Amniotic stem cell (primary cell): ENCODE measurements around the gene RANBP10.
"Not testable (repeated sequence)": the region's sequence is repeated elsewhere in the genome, so short reads cannot be mapped to it uniquely, and the experiment has no call there.

Source experiments
- DNase-seq: peaks from one replicate; lab custom pipeline; 2025; lab: John Stamatoyannopoulos, UW

RANBP10 gene

DNA sequence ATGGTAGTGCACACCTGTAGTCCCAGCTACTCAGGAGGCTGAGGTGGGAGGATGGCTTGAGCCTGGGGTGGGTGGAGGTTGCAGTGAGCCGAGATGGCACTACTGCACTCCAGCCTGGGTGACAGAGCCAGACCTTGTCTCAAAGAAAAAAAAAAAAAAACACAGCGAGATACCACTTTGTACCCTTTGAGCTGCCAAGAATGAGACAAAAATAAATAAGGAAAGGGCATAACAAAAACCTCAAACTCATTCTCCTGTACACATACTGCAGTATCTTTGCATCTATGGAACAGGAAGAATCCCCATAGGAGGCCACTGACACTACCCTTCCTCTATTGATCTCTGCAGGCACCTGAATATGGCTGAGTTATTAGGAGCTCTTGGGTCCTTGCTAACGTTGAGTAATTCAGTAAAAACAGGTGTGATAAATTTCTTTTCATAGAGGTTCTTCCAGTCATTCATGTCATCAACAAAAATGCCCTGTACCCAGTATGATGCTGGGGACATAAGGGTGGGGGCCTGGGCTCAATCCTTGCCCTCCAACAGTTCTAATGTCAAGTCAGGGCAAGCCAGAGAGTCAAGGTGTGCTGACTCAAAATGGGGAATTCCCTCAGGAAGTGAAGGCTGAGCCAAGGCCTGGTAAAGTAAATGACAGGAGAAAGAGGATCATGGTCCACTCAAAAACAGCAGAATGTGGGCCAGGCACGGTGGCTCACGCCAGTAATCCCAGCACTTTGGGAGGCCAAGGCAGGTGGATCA is 26.9 kb downstream of the RANBP10 start:
- DNase-seq: no peak

DNA sequence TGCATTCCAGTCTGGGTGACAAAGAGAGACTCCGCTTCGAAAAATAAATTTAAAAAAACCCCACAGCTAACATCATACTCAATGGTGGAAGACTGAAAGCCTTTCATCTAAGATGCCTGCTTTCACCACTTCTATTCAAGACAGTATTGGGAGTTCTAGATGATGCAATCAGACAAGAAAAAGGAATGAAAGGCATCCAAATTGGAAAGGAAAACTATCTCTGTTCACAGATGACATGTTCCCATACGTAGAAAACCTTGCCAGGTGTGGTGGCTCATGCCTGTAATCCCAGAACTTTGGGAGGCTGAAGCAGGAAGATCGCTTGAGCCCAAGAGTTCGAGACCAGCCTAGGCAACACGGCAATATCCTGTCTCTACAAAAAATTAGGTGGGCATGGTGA is 31.1 kb downstream of the RANBP10 start:
- no peak for DNase-seq

DNA sequence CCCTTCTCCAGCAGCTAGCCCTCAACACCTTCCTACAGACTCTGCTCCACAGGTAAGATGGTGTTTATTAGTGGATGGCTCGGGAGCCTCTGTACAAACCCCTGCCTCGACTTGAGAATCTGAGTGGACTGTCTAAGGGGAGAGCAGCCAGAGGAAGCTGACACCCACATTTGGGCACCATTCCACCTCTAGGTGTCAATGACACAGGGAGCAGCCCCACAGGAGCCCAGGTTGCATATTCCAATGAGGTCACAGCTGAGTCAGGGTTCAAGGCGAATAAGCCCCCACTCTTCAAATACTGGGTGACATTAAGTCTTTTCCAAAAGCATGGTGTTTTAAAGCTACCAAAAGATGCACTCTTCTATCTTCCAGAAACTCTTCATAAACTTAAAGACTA is 31.9 kb downstream of the RANBP10 start:
- no peak for DNase-seq

DNA sequence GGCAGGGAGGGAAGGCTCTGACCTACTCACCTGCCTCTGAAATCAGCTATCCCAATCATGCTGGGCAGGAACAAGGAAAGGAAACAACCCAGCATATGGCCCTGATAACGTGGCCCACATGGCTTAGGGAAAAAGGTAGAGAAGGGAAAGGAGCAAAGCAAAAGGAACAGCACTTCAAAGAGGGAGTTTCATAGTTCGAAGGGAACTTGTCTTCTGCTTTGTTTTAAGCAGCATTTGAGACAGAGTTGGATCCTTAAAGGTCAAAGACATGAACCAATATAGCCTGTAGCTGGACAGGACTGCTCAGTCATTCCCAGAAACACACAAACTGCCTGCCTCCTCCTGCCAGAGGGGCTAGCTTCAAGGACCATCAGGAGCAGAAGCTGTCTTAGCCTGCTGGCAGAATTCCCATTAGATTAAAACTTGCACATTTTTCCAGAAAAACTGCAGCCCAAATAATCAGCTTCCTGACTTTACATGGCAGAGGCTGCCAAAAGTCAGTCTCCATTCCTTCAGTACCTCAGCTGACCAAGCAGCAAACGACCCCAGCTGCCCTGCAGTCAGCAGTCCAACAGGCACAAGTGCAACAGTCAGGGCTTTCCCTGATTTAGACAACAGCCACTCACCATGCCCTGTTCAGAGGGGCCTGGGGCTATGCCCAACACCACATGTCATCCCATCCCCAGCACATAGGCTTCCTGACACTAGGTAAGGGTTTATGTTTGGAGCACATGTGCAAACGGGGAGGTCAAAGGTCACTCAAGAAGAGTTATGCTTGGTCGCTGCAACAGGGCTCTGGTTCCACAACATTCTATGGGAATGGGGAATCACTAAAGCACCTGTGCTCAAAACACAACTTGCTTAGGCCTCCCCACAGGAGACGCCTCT is 32.5 kb downstream of the RANBP10 start:
- no peak for DNase-seq

DNA sequence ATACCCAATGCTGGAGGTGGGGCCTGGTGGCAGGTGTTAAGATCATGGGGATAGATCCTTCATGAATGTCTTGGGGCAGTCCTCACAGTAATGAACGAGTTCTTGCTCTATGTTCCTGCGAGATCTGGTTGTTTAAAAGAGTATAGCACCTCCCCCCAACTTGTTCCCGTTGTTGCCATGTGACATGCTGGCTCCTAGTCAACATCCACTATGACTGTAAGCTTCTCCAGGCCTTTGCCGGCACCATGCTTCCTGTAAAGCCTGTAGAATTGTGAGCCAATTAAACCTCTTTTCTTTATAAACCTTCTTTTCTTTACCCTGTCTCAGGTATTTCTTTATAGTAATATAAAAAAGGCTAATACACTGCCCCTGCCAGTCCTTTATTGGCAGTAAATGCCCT is 33.3 kb downstream of the RANBP10 start:
- no peak for DNase-seq

DNA sequence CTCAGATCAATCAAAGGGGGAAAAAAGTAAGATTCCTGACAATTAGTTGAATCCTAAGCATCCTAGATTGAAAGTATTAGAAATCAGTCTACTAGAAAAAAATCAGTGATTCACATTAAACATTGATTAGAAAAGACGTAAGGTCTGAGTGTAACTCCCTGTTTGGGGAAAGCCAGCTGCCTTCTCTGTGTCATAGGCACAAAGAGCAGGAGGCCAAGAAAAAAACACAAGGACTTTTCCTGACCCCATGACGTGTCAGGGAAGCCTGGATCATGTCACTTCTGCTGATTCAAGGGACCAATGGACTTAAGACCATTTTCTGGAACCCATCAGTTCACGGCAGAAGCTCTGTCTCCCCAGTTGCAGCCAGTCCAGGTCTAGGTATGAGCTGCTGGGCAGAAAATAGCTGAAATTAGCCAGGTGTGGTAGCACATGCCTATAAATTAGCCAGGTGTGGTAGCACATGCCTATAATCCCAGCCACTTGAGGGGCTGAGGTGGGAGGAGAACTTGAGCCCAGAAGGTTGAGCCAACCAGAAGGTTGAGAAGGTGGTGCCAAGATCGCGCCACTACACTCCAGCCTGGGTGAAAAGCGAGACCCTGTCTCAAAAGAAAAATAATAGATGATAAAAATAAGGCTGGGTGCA is 35.9 kb downstream of the RANBP10 start:
- no peak for DNase-seq

DNA sequence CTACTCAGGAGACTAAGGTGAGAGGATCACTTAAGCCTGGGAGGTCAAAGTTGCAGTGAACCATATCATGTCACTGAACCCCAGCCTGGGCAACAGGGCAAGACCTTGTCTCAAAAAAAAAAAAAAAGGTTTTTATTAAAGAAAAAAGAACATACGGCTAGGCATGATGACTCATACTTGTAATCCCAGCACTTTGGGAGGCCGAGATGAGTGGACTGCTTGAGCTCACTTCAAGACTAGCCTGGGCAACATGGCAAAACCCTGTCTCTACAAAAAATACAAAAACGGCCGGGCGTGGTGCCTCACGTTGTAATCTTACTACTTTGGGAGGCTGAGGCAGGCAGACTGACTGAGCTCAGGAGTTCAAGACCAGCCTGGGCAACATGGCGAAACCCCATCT is 38.4 kb downstream of the RANBP10 start:
- DNase-seq: peak; percentile 5

DNA sequence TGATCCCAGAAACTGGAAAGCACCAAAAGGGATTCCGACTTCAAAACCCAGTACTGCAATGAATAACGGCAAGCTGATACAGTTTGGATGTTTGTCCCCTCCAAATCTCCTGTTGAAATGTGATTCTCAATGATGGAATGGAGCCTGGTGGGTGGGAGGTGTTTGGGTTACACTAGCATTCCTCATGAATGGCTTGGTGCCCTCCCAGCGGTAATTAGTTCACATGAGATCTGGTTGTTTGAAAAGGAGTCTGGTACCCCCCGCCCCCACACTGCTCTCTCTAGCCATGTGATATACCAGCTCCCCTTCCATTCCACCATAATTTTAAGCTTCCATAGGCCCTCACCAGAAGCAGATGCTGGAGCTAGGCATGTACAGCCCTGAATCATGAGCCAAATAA is 40.1 kb downstream of the RANBP10 start:
- DNase-seq: no peak

DNA sequence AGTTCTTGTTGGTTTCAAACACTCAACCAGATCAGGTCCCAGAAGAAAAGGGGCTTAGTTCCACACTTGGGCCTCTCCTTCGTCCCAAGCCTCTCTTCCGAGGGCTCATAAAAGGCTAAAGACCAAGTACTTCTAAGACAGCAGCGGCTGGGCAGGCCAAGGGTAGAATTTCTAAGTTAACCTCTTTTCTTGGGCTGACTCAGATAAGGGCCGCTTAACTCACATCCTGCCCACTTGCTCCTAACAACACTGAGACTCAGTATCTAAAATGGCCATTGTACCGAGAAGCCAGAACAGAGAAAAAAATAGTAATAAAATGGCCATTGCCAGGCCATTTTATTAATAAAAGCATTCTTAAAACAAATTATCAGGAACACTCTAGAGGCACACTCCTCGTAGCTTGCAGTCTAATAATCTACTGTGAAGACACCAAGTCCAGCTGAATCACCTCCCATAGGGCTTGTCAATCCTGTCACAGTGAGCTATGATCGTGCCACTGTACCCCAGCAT is 42.1 kb downstream of the RANBP10 start:
- DNase-seq: no peak

DNA sequence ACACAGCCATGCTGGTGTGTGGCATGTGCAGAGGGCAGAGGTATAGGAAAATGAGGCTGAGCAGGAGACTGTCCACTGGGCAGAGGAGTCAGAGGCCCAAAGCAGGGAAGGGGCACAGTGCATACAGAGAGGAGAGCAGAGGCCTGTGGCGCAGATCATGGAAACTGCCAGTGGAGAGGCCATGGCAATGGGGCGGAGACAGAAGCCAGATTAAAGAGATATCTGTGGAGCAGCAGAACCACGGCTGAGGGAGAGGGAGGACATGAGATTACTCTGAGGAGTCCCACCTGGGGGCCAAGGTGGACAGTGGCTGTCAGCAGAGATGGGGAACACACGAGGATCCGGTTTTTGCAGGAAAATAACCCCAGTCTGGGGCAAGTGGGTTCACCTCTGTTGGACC is 43.3 kb downstream of the RANBP10 start:
- DNase-seq: no peak

DNA sequence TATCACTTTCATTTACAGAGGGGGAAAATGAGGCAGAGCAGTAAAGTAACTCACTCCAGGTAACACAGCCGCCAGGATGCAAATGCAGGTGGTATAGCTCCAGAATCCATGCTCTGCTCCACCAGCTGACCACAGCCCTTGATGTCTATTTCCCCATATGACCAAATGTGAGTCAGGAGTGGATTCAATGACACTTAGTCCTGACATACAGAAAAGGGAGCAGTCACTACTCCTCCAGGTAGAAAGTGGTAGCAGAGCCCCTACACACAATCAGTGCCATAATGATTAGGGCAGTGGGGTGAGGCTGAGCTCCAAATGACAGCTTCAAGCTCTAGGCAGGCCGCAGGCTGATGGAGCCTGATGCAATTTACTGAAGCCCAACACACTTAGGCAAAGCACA is 44.0 kb downstream of the RANBP10 start:
- no peak for DNase-seq

DNA sequence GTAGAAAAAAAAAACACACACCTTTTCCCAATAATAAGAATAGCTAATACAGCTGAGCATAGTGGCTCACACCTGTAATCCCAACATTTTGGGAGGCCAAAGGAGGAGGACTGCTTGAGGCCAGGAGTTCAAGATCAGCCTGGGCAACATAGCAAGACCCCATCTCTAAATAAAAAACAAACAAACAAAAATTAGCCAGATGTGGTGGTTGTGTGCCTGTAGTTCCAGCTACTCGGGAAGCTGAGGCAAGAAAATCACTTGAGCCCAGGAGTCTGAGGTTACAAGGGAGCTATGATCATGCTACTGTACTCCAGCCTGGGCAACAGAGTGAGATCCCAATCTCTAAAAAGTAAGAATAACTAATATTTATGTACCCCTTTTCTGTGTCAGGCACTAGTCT is 44.4 kb downstream of the RANBP10 start:
- no peak for DNase-seq

DNA sequence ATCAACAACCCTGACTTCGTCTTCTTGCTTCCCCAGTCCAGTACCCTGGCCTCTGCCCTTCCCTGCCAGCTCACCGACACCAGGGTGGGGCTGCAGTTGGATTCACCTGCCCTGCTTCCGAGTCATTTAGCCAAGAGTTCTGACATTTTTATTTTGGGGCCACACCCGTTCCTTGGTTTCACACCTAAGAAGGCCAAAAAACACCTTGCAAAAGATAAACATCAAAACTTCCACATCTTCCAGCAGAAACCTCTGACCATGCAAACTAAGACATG is 45.5 kb downstream of the RANBP10 start:
- no peak for DNase-seq

DNA sequence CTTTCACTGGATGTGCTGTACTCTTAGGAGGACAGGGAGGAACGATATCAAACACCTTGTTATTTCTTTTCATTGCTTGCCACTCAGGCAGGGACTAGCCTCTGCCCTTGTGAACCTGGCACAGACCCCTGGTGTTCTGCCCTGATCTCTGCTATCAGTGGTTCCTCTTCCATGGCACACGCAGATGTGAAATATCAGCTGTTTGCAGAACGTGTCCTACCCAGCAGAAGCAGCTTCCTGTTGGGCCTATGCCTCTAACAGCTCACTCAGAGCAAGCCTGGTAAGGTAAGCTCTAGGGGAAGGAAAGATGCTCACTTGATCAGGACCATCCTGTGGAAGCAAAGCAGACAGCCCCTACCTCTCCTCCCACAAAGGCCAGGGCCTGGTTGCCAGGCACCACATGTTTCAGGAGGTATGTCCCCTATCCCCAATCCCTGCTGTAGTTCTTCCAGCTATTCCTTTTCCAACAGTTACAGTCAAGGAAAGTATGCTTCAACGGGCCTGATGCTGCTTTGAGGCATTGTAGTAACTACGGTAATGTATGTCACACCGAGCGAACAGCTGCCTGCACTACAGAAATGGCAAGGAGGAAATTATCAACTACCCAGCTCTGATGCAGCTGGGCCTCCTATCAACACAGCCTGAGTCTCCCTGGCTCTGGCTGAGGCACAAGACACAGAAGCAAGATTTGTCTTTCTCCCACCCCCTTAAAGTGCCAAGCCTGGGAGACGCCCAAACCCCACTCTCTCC is 46.0 kb downstream of the RANBP10 start:
- DNase-seq: no peak

DNA sequence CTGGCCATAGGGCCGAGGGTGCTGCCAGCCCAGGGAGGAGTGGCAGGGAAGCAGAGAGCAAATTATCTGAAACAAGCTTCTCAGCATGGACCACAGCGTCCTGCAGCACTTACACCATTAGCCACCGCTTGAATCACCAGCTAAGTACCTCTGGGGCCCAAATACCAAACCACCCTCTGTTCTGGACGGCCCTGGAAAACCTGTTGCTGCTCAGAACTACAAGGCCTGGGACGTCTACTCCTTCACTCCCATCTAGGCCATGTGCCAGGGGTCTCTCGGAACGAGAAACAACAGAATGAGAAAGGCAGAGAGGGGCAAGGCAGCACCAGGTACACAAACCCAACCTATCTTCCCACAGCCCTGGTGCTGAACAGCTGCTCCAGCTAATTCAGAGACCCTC is 47.4 kb downstream of the RANBP10 start:
- no peak for DNase-seq

DNA sequence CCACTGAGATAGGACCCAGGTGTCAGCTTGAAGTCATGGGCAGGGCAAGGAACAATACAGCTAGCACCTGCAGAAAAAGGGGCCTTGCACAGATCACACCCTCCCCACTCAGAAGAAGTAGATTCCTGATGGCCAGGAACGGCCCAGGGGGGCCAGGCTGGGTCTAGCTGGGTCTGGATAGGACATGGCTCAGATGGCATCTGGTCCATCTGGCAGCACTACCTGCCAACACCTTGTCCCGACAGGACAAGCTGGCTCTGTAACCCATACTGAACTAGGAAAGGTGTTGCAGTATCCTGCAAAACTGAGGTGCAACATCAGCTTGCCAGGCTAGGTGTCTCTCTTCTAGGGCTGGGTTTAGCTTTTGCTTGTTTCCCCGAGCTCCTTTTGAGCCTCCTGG is 48.4 kb downstream of the RANBP10 start:
- no peak for DNase-seq

DNA sequence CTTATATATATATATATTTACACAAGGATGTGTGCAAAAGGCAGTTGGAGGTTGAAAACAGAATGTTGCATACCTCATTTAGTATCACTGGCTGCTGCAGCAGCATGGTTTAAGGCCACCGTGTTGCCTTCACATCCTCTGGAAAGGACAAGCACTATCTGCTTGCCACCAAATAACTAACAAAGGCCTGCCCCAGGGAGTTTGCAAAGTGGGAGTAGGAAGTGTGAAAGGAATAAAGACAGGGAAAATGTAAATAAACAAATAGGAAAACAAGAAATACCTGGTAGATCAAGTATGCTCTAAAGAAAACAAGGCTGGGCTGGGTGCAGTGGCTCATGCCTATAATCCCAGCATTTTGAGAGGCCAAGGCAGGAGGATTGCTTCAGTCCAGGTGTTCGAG is 53.7 kb downstream of the RANBP10 start:
- DNase-seq: no peak

DNA sequence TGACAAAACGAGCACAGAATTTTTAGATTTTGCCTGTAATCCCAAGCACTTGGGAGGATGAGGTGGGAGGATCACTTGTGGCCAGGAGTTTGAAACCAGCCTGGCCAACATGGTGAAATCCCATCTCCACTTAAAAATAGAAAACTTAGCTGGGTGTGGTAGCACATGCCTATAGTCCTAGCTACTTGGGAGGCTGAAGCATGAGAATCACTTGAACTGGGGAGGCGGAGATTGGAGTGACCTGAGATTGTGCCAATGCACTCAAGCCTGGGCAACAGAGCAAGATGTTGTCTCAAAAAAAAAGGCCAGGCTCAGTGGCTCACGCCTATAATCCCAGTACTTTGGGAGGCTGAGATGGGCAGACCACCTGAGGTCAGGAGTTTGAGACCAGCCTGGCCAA is 55.0 kb downstream of the RANBP10 start:
- DNase-seq: not testable (repeated sequence)

DNA sequence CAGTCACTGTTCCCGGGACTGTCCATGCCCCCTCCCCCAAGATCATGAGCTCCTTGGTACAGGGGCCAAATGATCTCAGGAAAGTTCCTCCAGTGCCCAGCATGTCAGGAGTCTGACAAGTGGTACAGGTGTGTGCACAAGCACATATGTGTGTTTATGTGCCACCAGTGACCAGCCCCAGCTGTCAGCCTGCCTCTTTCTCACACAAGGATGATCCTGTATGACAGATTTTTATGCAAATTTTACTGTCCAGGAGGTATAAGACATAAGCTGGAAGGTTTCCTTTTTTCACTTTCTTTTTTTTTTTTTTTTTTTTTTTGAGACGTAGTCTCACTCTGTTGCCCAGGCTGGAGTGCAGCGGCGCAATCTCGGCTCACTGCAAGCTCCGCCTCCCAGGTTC is 55.9 kb downstream of the RANBP10 start:
- DNase-seq: no peak

DNA sequence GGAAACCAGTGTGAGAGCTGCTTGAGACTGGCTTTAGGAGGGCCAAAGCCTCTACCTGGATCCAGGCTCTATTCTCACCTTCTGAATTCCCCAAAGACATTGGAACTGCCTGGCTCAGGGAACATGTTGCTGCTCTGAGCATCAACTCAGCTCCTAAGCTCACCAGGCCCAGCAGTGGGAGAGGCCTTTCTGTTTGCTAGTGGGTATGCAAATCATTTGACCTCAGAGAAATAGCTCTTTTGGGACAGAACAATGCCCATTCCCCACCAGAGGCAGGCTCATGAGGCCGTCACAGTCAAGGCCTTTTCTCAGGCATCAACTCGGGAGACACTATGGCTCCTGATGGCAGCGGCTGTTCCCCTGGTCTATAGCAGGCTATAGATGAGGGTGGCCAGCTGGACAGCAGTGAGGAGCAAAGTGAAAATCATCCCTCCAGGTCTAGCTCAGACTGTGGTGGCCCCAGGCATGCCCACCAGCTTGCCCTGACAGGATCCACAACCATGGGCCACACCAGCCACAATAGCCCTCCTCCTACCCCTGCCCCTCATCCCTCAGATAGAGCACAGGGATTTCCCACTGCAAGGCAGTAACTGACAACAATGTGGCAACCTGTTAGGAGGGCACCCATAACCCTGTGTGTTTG is 56.8 kb downstream of the RANBP10 start:
- DNase-seq: no peak

DNA sequence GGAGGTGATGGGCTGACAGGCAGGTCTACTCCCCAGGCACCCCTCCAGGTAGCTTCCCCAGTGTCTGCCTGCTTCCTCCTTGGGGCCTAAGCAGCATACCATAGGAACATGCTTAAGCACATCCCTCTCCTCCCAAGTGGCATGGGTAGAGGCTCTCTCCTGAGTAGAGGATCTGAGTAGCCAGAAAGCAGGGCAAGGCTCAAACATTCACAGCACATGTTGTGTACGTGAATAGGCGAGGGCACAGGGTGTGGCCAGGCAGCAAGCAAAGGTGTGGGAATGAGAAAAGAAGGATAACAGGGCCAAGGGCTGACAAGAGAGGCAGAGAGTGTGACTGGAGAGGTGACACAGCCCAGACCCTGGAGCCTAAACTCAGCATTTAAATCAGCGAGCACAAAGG is 57.5 kb downstream of the RANBP10 start:
- DNase-seq: no peak

DNA sequence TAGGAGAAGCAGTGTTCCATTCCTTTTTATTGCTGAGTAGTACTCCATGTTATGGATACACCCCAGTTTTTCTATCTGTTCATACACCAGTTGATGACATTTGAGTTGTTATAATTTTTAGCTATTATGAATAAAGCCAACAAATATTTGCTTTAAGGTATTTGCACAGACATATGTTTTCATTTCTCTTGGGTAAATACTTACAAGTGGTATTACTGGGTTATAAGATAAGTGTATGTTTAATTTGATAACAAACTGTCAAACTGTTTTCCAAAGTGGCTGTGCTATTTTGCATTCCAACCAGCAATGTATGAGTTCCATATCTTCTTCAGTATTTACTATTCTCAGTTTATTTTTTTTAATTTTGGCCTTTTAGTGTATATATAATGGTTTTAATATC is 59.5 kb downstream of the RANBP10 start:
- DNase-seq: no peak
